MG63 (cell line): ENCODE results near the gene RUSF1. TPM values are rescaled to one million over a fixed set of nuclear protein-coding genes. Genes with fewer than 3 reads are reported as not detected.
"Not testable (repeated sequence)": the region's sequence is repeated elsewhere in the genome, so short reads cannot be mapped to it uniquely, and the experiment has no call there.

Experiments
- DNase-seq: peaks from one replicate; pipeline ENCODE4 v3.0.0-alpha.2; 2020
- H3K27me3 ChIP-seq: fragments of 250-450 bp; sonication (Bioruptor Pico); 2 replicates; pipeline ENCODE4 v1.5.1; 2020; ENCODE audit warnings: mild to moderate bottlenecking, moderate library complexity
- H3K36me3 ChIP-seq: fragments of 250-450 bp; sonication (Bioruptor Pico); 2 replicates; pipeline ENCODE4 v1.5.1; 2020; ENCODE audit warnings: mild to moderate bottlenecking, moderate library complexity
- H3K4me3 ChIP-seq: fragments of 250-450 bp; sonication (Bioruptor Pico); 2 replicates; pipeline ENCODE4 v1.5.1; 2020; ENCODE audit warnings: mild to moderate bottlenecking, moderate library complexity
- H3K9me3 ChIP-seq: fragments of 250-450 bp; sonication (Bioruptor Pico); 2 replicates; pipeline ENCODE4 v1.5.1; 2020; ENCODE audit warnings: mild to moderate bottlenecking, moderate library complexity
- total RNA-seq: library from RNA; depleted of rRNA; stranded (reverse); fragments of >200 nt; shearing (Covaris generic); gene quantifications from 2 replicates; pipeline ENCODE4 v1.2.3, GENCODE V29; 2014; ENCODE audit warnings: low replicate concordance

Gene RUSF1
- total RNA-seq, 1 experiment from 2014 or later, result 27.9 TPM

DNA sequence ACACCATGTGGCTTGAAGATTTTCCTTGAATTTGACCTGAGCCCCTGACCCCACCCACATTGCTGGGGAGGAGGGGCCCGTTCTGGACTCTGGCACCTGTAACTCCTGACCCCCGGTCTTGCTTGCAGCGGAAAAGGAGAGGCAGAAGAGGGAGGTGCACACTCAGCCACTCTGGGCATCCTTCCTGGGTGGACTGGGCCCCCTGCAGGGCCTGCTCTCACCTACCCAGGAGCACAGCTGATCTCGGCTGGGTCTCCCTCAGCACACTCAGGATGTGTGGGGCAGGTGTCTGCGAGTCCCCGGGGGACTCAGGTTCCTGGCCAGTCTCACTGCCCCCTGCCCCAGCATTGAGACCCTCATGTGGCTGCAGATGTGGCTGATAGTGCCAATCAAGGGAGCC lies 15.6 kb upstream of the RUSF1 start:
- not testable (repeated sequence) for H3K4me3 ChIP-seq, DNase-seq, H3K36me3 ChIP-seq, H3K9me3 ChIP-seq, H3K27me3 ChIP-seq

DNA sequence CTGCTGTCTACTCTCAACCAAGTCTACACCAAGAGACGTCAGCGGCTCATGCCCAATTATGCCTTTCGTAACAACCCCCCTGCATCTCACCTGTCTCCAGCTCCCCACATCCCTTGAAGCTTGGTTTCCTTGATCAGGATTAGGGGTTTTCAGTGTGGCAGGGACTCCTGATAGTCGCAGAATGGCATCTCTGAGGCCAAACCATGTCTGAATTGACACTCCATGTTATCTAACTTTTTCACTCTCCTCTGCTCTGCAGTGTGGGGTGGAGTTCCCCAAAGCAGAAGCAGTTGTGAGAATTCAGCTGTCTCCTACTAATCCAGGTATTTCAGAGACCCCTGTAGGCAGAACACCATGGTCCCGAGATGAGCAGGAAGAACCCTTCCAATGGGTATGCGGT lies 13.9 kb upstream of the RUSF1 start:
- no peak overlapping the region for H3K4me3 ChIP-seq

DNA sequence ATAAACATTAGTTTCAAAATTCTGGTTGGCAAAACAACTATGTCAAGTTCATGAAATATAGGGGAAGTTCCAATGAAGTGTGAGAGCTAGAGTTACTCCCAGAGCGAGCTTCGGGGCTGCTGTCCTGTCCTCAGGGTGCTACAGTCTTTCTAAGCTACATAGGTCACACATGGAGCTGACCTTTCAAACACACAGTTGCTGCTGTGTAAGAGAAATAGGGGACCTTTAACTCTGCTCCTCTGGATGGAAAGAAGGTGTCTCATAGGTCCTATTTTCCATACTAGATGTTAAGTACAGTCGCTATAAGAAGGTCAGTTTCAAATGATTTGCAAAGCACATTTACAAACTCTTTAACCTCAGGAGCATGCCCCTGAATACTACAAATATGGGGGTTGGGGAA lies 13.2 kb upstream of the RUSF1 start:
- H3K9me3 ChIP-seq, result no peaks in the 10 kb centered on the region
- no peaks in the 10 kb centered on the region; the same call in 1 of the 2 replicates for H3K27me3 ChIP-seq
- H3K36me3 ChIP-seq, result no peaks in the 10 kb centered on the region
- DNase-seq, result no peak
- no peak overlapping the region for H3K4me3 ChIP-seq

More for the DNA sequence above, 13.9 kb upstream of the RUSF1 start:
- H3K36me3 ChIP-seq, result no peaks in the 10 kb centered on the region
- no peak for DNase-seq
- no peaks in the 10 kb centered on the region; the same call in 1 of the 2 replicates for H3K27me3 ChIP-seq
- no peaks in the 10 kb centered on the region for H3K9me3 ChIP-seq

DNA sequence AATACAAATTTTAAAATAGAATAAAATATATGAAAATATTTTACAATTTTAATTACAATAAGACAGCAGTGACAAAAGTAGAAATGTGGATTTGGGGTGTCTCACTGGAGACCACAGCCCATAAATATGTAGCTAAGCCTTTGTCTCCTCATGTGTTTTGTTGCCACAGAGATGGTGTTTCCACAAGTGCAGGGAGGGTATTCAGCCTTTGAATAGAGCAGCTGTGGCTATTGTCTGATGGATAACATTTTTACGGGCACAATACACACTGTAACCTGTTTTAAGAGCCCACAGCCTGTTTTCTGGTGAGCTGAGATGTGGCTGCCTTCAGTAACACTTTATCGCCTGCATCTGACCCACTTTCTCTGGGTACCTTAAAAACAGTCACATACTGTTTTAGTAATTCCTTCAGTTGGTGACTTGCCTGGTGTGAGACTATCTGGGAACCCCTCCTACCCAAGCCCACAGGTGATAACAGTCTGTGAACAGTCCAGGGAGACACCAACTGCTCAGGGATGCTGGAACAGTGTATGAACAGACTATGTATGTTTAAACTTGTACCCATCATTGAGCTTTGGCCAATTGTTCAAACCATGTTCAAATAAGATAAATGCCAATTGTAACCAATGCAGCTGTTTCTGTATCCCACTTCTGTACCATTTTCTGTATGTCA lies 11.7 kb upstream of the RUSF1 start:
- DNase-seq, result no peak
- no peaks in the 10 kb centered on the region; the same call in 1 of the 2 replicates for H3K27me3 ChIP-seq

DNA sequence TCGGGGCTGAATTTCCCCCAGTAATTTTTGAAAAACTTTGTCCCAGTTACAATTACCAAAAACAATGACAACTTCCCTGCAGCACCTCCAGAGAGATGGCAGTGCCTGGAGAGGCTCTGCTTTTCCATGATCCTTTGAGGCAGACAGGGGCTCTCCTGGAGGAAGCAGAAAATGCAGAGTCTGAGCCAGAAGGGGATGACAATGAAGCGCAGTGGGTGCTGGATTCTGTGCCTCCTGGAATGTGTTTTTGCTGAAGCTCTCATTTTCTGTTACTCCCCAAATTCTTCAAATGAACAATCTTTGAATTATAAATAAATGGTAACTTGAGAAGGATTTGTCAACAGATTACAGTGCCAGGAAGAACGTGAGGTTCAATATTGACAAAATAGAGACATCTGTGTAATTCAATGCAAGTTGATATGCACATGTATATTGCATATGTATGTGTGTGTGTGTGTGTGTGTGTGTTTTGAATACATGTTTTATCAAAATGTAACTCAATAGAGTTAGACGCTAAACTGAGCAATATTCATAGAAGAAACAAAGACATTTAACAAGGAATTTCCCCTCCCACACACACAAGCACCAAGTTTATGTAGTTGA lies 9.7 kb upstream of the RUSF1 start:
- no peaks in the 10 kb centered on the region for H3K36me3 ChIP-seq
- DNase-seq, result no peak
- H3K27me3 ChIP-seq, result no peaks in the 10 kb centered on the region; the same call in 1 of the 2 replicates

More for the DNA sequence above, 11.7 kb upstream of the RUSF1 start:
- H3K36me3 ChIP-seq, result no peaks in the 10 kb centered on the region
- no peaks in the 10 kb centered on the region for H3K9me3 ChIP-seq
- H3K4me3 ChIP-seq, result no peak overlapping the region

DNA sequence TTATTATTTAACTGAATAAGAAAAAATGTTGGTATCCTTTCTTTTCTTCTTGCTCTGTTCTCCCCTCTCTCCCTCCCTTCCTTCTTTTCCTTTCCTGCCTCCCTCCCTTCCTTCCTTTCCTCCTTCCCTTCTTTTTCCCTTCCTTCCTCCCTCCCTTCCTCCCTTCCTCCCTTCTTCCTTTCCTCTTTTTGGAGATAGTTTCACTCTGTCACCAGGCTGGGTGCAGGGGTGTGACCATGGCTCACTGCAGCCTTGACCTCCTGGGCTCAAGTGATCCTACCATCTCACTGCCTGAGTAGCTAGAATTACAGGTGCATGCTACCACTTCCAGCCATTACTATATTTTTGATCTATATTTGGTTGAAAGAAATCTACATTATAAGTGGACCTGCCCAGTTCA lies 5.7 kb upstream of the RUSF1 start:
- no peak overlapping the region for H3K4me3 ChIP-seq
- DNase-seq, result no peak
- no peaks in the 10 kb centered on the region for H3K36me3 ChIP-seq
- H3K27me3 ChIP-seq, result no peaks in the 10 kb centered on the region; the same call in 1 of the 2 replicates
- H3K9me3 ChIP-seq, result peaks cover 8% of the 10 kb centered on the region

More for the DNA sequence above, 9.7 kb upstream of the RUSF1 start:
- H3K9me3 ChIP-seq, result peaks cover under 1% of the 10 kb centered on the region
- H3K4me3 ChIP-seq, result no peak overlapping the region

DNA sequence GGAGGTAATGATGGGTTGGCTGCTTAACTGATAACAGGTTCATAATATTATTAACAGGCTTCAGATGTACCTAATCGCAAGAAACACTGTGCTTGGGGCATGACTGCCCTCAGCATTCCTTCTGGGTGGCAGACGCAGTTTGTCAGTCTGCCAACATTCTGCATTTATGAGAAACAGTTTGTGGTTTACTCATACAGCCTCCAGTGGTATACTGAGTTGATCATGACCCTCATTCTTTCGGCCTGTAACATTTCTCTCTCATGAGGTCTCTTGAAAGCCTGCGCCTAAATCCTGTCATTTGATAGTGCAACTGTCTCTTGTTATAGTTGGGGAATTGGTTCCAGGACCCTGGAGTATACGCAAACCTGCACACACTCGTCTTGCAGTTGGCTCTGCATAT lies 4.9 kb upstream of the RUSF1 start:
- Histone ChIP-seq H3K9me3 (peaks cover 8% of the 10 kb centered on the region), H3K36me3 (no peaks in the 10 kb centered on the region), H3K27me3 (no peaks in the 10 kb centered on the region; the same call in 1 of the 2 replicates), H3K4me3 (no peak overlapping the region)
- peak; percentile 44 for DNase-seq

DNA sequence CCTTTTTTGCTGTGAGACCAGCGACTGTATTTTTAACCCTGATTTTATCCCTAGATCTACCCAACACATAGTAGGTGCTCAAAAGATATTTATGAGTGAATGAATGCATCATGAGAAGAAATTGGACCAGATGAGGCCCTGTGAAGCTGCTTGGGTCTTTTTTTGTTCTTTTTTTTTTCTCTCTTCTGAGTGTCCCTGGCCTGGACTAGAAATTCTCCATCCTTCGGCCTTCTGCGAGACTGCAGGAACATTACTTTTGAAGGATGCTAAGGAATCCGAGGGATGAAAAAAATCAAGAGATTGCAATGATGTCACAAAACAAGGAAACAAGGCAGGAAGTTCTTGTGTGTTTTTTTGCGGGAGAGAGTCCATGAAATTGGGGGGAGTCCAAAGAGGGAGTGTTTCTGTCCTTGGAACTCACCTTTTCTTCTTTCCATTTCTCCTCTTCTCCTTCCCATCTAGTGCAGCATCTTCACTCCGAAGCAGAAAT lies 560 bp upstream of the RUSF1 start:
- no peak for DNase-seq
- Histone ChIP-seq H3K27me3 (no peaks in the 10 kb centered on the region), H3K9me3 (peaks cover 8% of the 10 kb centered on the region), H3K4me3 (peak overlapping the region; percentile 84), H3K36me3 (peaks cover 17% of the 10 kb centered on the region)

DNA sequence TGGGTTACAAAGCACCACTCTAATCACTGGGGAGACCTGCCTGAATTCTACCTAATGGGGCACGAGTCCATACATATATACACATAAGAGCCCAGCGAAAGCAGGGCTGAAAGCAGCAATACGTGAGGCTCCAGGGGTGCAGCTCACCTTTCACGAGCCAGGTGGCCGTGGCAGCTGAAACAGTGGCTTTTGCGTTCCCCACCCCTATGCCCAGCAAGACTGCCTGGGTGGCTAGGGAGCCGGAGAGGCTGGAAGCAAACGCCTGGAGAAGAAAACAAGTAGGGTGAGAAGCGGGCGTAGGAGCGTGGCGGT lies 618 bp downstream of the RUSF1 start:
- peak overlapping the region; percentile 84 for H3K4me3 ChIP-seq
- peaks cover 4% of the 10 kb centered on the region for H3K9me3 ChIP-seq
- no peaks in the 10 kb centered on the region for H3K27me3 ChIP-seq
- DNase-seq, result no peak
- peaks cover 23% of the 10 kb centered on the region for H3K36me3 ChIP-seq

DNA sequence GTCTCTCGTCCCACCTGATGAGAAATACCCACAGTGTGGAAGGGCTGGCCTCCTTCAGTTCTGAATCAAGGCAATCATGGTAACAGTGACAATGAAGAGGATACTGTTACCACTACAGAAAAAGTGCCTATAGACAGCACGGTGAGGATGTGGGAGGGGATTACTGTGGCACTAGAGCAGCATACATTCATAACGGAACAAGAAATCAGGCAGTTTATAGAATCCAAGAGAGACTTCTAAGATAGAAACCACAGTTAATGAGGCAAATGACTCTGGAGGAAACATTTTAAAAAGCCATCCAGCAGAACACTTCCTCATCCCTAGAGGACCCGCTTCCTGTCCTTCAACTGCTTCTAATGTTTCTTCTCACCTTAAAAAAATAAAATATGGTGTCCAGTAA lies 2.7 kb downstream of the RUSF1 start:
- no peak for DNase-seq
- H3K4me3 ChIP-seq, result no peak overlapping the region
- peaks cover 24% of the 10 kb centered on the region for H3K36me3 ChIP-seq
- H3K9me3 ChIP-seq, result no peaks in the 10 kb centered on the region
- H3K27me3 ChIP-seq, result no peaks in the 10 kb centered on the region

DNA sequence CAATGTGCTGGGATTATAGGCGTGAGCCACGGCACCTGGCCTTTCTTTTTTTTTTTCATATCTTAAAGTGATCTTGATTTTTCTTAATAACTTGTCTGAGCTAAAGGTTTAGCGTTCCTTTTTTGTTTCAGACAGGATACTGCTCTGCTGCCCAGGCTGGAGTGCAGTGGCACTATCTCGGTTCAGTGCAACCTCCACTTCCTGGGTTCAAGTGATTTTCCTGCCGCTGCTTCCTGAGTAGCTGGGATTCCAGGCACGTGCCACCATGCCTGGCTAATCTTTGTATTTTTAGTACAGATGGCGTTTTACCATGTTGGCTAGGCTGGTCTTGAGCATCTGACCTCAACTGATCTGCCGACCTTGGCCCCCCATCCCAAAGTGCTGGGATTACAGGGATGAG lies 4.0 kb downstream of the RUSF1 start:
- H3K27me3 ChIP-seq, result no peaks in the 10 kb centered on the region
- no peaks in the 10 kb centered on the region for H3K9me3 ChIP-seq
- no peak overlapping the region for H3K4me3 ChIP-seq
- DNase-seq, result no peak
- peaks cover 33% of the 10 kb centered on the region for H3K36me3 ChIP-seq

DNA sequence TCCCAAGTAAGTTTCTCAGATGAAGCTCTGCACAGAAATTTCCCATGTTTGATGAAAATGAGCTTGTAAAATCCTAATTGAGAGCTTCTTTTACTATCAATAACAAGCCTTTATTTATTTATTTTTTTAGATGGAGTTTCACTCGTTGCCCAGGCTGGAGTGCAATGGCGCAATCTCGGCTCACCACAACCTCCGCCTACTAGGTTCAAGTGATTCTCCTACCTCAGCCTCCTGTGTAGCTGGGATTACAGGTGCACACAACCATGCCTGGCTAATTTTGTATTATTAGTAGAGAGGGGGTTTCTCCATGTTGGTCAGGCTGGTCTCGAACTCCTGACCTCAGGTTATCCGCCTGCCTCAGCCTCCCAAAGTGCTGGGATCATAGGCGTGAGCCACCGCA lies 4.6 kb downstream of the RUSF1 start:
- H3K9me3 ChIP-seq, DNase-seq, H3K4me3 ChIP-seq, H3K27me3 ChIP-seq: not testable (repeated sequence)
- H3K36me3 ChIP-seq, result peaks cover 39% of the 10 kb centered on the region

DNA sequence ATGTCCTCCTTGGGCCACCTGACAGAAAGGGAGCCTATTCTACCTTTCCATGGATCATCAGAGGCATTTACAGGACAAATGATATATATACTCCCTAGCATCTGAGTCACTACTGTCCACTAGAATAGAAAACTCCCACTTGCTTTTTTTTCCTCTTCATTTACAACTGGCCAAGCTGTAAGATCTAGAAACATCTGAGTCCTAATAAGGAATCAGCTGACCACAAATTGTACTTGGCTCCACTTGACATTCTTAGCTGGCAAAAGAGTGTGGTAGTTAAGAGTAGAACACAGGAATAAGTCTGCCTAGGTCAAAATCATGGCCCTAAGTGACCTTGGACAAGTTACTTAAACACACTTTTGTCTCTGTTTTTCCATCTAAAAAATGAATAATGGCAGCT lies 5.2 kb downstream of the RUSF1 start:
- H3K27me3 ChIP-seq, result no peaks in the 10 kb centered on the region
- no peaks in the 10 kb centered on the region for H3K9me3 ChIP-seq
- H3K36me3 ChIP-seq, result peaks cover 41% of the 10 kb centered on the region
- no peak for DNase-seq
- no peak overlapping the region for H3K4me3 ChIP-seq

DNA sequence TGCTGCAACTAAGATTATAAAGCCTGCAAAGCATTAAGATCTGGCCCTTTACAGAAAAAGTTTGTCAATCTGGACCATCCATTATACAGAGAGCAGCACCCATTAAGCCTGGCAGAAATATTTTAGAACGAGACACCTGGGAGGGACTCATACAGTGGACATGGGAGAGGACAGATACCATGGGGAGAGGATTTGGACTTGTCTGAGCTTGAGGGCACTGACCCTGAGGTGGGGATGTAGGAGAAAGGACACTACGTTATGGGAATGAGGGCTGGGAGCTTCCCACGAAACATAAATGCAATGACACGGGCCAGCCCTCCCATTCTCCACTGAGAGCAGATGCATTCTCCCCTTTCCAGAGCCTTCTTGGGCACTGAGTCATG lies 6.2 kb downstream of the RUSF1 start:
- no peak overlapping the region for H3K4me3 ChIP-seq
- H3K27me3 ChIP-seq, result no peaks in the 10 kb centered on the region
- peaks cover 38% of the 10 kb centered on the region for H3K36me3 ChIP-seq
- no peaks in the 10 kb centered on the region for H3K9me3 ChIP-seq
- no peak for DNase-seq

DNA sequence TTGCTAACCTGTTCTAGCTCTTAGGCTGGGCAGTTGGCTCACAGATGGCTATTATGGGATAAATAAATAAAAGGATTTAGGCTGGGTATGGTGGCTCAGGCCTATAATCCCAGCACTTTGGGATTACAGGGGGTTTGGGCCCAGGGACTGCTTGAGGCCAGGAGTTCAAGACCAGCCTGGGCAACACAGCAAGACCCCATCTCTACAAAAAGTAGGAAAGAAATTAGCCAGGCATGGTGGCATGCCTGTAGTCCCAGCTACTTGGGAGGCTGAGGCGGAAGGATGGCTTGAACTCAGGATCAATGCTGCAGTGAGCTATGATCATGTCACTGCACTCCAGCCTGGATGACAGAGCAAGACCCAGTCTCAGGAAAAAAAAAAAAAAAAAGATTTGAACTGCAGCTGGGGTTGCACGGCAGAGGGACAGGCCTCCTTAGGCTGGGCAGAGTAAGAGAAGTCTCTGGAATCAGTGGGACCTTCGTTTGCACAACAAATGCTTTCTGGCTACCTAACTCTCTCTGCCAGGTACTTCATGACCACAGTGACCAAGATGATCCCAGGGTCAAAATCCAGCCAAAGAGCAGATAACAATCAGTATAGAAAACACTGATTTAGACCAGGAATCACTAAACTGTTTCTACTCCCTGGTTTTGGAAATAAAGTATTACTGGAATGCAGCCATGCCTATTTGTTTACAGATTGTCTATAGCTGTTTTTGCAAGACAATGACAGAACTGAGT lies 6.8 kb downstream of the RUSF1 start:
- no peak for DNase-seq
- Histone ChIP-seq H3K36me3 (peaks cover 36% of the 10 kb centered on the region), H3K4me3 (no peak overlapping the region), H3K27me3 (no peaks in the 10 kb centered on the region), H3K9me3 (no peaks in the 10 kb centered on the region)

DNA sequence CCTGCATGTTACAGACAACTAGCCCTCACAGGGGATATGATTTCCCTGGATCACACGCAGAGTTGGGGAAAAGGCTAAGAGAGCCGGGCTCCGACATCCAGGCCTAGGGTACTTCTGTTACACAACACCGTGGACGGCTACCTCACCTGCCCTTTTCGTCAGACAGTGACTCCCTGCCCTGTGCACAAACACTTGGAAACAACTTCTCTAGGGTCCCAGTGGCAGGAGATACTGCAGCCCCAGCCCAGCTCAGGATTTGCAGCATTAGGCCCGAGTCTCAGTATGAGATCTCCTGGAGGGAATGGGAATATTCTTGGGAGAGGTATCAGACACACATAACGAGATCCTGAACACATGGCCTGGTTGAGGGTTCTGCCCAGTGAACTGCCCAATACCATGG lies 8.3 kb downstream of the RUSF1 start:
- DNase-seq, result no peak
- no peaks in the 10 kb centered on the region for H3K9me3 ChIP-seq
- H3K36me3 ChIP-seq, result peaks cover 26% of the 10 kb centered on the region
- no peaks in the 10 kb centered on the region for H3K27me3 ChIP-seq
- H3K4me3 ChIP-seq, result no peak overlapping the region

DNA sequence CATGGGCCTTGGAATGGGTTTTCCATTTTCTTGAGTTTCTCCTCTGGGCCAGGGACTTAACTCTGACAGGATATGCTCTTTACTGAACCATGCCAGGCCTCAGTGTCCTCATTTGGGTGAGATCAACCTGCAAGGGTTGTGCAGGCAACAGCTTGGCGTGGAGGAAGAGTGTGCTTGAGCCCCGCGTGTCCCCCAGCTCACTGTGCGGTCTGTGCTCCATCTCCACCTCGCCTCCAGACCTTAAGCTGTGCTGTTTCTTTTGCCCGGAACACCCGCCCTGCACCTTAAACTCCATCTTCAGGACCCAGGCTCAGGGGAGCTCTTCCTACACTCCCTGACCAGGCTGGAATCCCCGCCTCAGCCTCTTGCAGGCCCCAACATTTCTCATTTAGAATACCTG lies 9.7 kb downstream of the RUSF1 start:
- DNase-seq, result no peak
- Histone ChIP-seq H3K4me3 (no peak overlapping the region), H3K36me3 (peaks cover 27% of the 10 kb centered on the region), H3K9me3 (no peaks in the 10 kb centered on the region), H3K27me3 (no peaks in the 10 kb centered on the region)

DNA sequence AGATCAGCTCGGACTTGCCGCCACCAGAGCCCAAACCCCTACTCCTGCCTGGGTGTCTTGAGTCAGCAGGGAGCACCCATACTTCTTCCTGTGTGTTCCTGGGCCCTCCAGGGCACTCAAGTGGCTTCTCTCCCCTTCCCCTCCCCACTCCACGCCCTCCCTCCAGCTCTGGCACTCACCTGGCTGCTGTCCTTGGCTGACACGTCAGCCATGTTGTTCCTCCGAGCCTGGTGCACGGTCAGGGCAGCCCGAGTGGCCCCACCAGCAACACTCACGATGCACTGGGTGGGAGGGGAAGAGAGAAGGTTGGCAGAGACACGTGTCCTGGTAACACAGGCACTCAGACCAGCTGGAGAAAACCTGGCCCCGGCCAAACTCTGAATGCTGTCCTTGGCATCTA lies 11.5 kb downstream of the RUSF1 start:
- no peak for DNase-seq
- H3K36me3 ChIP-seq, result peaks cover 29% of the 10 kb centered on the region
- no peak overlapping the region for H3K4me3 ChIP-seq
- H3K27me3 ChIP-seq, result no peaks in the 10 kb centered on the region
- no peaks in the 10 kb centered on the region for H3K9me3 ChIP-seq
